ENCODE results near the gene EFNB2. TPM values are rescaled to one million over a fixed set of nuclear protein-coding genes. Genes with fewer than 3 reads are reported as not detected.

Gene EFNB2
- total RNA-seq, 1 experiment from 2014 or later: 15.9 TPM

GRCh38 chr13:106503730-106504453, 31.6 kb downstream of the EFNB2 start (continued):
- TF ChIP-seq STAT6 (CRISPR knock-in tag; conservative IDR thresholded peaks at IDR 0.05; ENCODE audit: low read depth): no peak
- no peak for TF ChIP-seq TCF7 (CRISPR knock-in tag; IDR thresholded peaks at IDR 0.05; ENCODE audit: low read depth)
- TF ChIP-seq ZBTB21 (CRISPR knock-in tag; IDR thresholded peaks at IDR 0.05; ENCODE audit: borderline replicate concordance): no peak

GRCh38 chr13:106503272-106503671, 32.2 kb downstream of the EFNB2 start:
- DNase-seq (ENCODE audit: low spot score) (no peak), ATAC-seq (no peak)
- CTCF ChIA-PET: no interaction called here
- Mint-ChIP-seq H3K27me3 (ENCODE audit: low read depth) (no peaks in the 10 kb centered on the region), H3K4me3 (no peak overlapping the region), H3K4me1 (peaks cover 34% of the 10 kb centered on the region), H3K27ac (0 out of 2 replicates have a peak overlapping the region, but pooled peaks have one; percentile 73), H3K9me3 (no peaks in the 10 kb centered on the region), H3K36me3 (peaks cover 5% of the 10 kb centered on the region; the same call in 1 of the 2 replicates)
- POLR2A ChIA-PET: interaction anchor here (0.7 kb wide), 1 partner anchor 1023 kb away, joined by 3 read pairs; no protein-coding TSS in a partner anchor
- no peak for TF ChIP-seq JAZF1 (CRISPR knock-in tag; IDR thresholded peaks at IDR 0.05)
- no peak for TF ChIP-seq MYBL2 (CRISPR knock-in tag; IDR thresholded peaks at IDR 0.05)
- no peak for TF ChIP-seq KAT7 (CRISPR knock-in tag; IDR thresholded peaks at IDR 0.05; ENCODE audit: borderline replicate concordance)
- TF ChIP-seq ZNF423 (CRISPR knock-in tag; IDR thresholded peaks at IDR 0.05): no peak

- POLR2A ChIA-PET: no interaction called here
- CTCF ChIA-PET: no interaction called here
- no peak overlapping the region for H3K4me3 Mint-ChIP-seq
- H3K36me3 Mint-ChIP-seq: peaks cover 5% of the 10 kb centered on the region; the same call in 1 of the 2 replicates
- peaks cover 50% of the 10 kb centered on the region for H3K4me1 Mint-ChIP-seq
- H3K27me3 Mint-ChIP-seq (ENCODE audit: low read depth): no peaks in the 10 kb centered on the region
- DNase-seq (ENCODE audit: low spot score) (no peak), ATAC-seq (no peak)
- no peak for TF ChIP-seq CTCF (IDR thresholded peaks at IDR 0.05)
- TF ChIP-seq ZNF263 (CRISPR knock-in tag; IDR thresholded peaks at IDR 0.05; ENCODE audit: low read depth): no peak
- TF ChIP-seq FOXJ3 (CRISPR knock-in tag; IDR thresholded peaks at IDR 0.05; ENCODE audit: borderline replicate concordance): no peak
- TF ChIP-seq SOX15 (CRISPR knock-in tag; IDR thresholded peaks at IDR 0.05): no peak
- TF ChIP-seq ZBTB21 (CRISPR knock-in tag; IDR thresholded peaks at IDR 0.05; ENCODE audit: borderline replicate concordance): no peak
- no peak for TF ChIP-seq FOXK1 (CRISPR knock-in tag; IDR thresholded peaks at IDR 0.05)
- no peak for TF ChIP-seq KAT7 (CRISPR knock-in tag; IDR thresholded peaks at IDR 0.05; ENCODE audit: borderline replicate concordance)
- no peak for TF ChIP-seq ZMAT4 (CRISPR knock-in tag; IDR thresholded peaks at IDR 0.05)
- TF ChIP-seq ZNF138 (CRISPR knock-in tag; conservative IDR thresholded peaks at IDR 0.05): no peak
- no peak for TF ChIP-seq NR2C2 (CRISPR knock-in tag; IDR thresholded peaks at IDR 0.05)
- TF ChIP-seq E2F1 (CRISPR knock-in tag; IDR thresholded peaks at IDR 0.05): no peak
- no peak overlapping the region for H3K27ac Mint-ChIP-seq
- no peaks in the 10 kb centered on the region for H3K9me3 Mint-ChIP-seq
Measured at GRCh38 chr13:106500445-106500844, 35.0 kb downstream of the EFNB2 start.

Data from WTC11 (cell line).